Breast epithelium (tissue), 4 donors: Measurements from ENCODE around the gene BATF. TPM values are rescaled to one million over a fixed set of nuclear protein-coding genes. Genes with fewer than 3 reads are reported as not detected.

Source experiments
- DNase-seq, 2 donors: peaks; one replicate each; pipeline ENCODE4 v3.0.0-alpha.2; 2019; ENCODE audit warnings: low spot score in 2 of 2
- H3K27ac ChIP-seq, 2 donors: fragments of 200-600 bp; sonication (generic) in 1 of 2; one replicate each; pipeline ENCODE4 v1.5.1; 2016 to 2019; ENCODE audit warnings: mild to moderate bottlenecking in 1 of 2
- H3K27me3 ChIP-seq, 2 donors: fragments of 200-600 bp; sonication (generic) in 1 of 2; one replicate each; pipeline versions ENCODE4 v1.5.1 to v1.6.0; 2017 to 2019; ENCODE audit warnings: control low read depth in 1 of 2, mild to moderate bottlenecking in 1 of 2
- H3K36me3 ChIP-seq: fragments of 200-600 bp; one replicate; pipeline ENCODE4 v1.5.1; 2019
- H3K4me1 ChIP-seq, 2 donors: fragments of 200-600 bp; sonication (generic); one replicate each; pipeline ENCODE4 v1.5.1; 2016 to 2019; ENCODE audit warnings: control low read depth in 1 of 2
- H3K4me3 ChIP-seq, 3 donors: fragments of 200-600 bp; sonication (generic); 1 replicate in 2 of 3; 2 replicates in 1 of 3; pipeline ENCODE4 v1.5.1; 2016 to 2019; ENCODE audit warnings: mild to moderate bottlenecking in 3 of 3, moderate library complexity in 2 of 3
- H3K9me3 ChIP-seq, 2 donors: fragments of 200-600 bp; sonication (generic) in 1 of 2; one replicate each; pipeline ENCODE4 v1.5.1; 2016 to 2019; ENCODE audit warnings: control low read depth in 1 of 2
- CTCF ChIP-seq, 3 donors: fragments of 450-650 bp; IDR thresholded peaks; one replicate each; pipeline ENCODE4 v1.5.1; 2016 to 2017; ENCODE audit warnings: antibody characterized with exemption in 3 of 3, mild to moderate bottlenecking in 3 of 3, moderate library complexity in 3 of 3
- POLR2A ChIP-seq: fragments of 450-650 bp; IDR thresholded peaks from one replicate; pipeline ENCODE4 v1.6.1; 2016; ENCODE audit warnings: antibody characterized with exemption, mild to moderate bottlenecking, moderate library complexity
- POLR2AphosphoS5 ChIP-seq, 3 donors: sonication (generic); formaldehyde crosslinking; IDR thresholded peaks; one replicate each; pipeline ENCODE4 v1.6.1; 2017; ENCODE audit warnings: antibody characterized with exemption in 3 of 3
- intact Hi-C: fragments of 100-400 bp; cut with DNase I; formaldehyde crosslinking; loops from one replicate; pipeline ENCODE4 v1.15.1; 2023; ENCODE audit warnings: low total_unique reads
- total RNA-seq, 3 donors: library from RNA; depleted of rRNA; stranded (reverse); fragments of >200 nt; gene quantifications; one replicate each; pipeline ENCODE4 v1.1.0, GENCODE V29; 2016

The BATF gene
- total RNA-seq, 3 donors from 2014 or later: 15.7 to 43.6 (median 34.7) TPM

GRCh38 chr14:75513911-75514672, 8.2 kb upstream of the BATF start:
- intact Hi-C loops: no loop called here
- no peaks in the 10 kb centered on the region for H3K36me3 ChIP-seq
- no peaks in the 10 kb centered on the region for H3K4me1 ChIP-seq
- no peaks in the 10 kb centered on the region for H3K27me3 ChIP-seq
- TF ChIP-seq POLR2AphosphoS5 (IDR thresholded peaks at IDR 0.05): no peak
- TF ChIP-seq CTCF (IDR thresholded peaks at IDR 0.05): no peak
- TF ChIP-seq POLR2A: no peak
- H3K4me3 ChIP-seq: no peak overlapping the region
- no peak for DNase-seq
- H3K9me3 ChIP-seq: peaks cover 4 to 20% of the 10 kb centered on the region in 2 donors
- H3K27ac ChIP-seq: no peak overlapping the region

- Histone ChIP-seq H3K27ac (peak overlapping the region in 1 of 2 donors; percentile 40), H3K9me3 (peaks cover 4 to 20% of the 10 kb centered on the region in 2 donors), H3K36me3 (no peaks in the 10 kb centered on the region), H3K4me3 (peak overlapping the region; percentile 38 to 62 (median 54)), H3K27me3 (no peaks in the 10 kb centered on the region), H3K4me1 (no peaks in the 10 kb centered on the region)
- TF ChIP-seq CTCF (IDR thresholded peaks at IDR 0.05) (peak in 1 of 3 donors; percentile 24), POLR2AphosphoS5 (IDR thresholded peaks at IDR 0.05) (no peak)
- intact Hi-C loops: no loop called here
- no peak for DNase-seq
Measured at GRCh38 chr14:75514673-75515628, 7.3 kb upstream of the BATF start.

- no peak for DNase-seq
- peak overlapping the region; percentile 38 to 62 (median 54) for H3K4me3 ChIP-seq
- peaks cover 4 to 18% of the 10 kb centered on the region in 2 donors for H3K9me3 ChIP-seq
- intact Hi-C loops: no loop called here
- TF ChIP-seq CTCF (IDR thresholded peaks at IDR 0.05): no peak
- no peak for TF ChIP-seq POLR2AphosphoS5 (IDR thresholded peaks at IDR 0.05)
- TF ChIP-seq POLR2A: no peak
- H3K36me3 ChIP-seq: no peaks in the 10 kb centered on the region
- no peaks in the 10 kb centered on the region for H3K27me3 ChIP-seq
- H3K27ac ChIP-seq: no peak overlapping the region
- H3K4me1 ChIP-seq: no peaks in the 10 kb centered on the region
Measured at GRCh38 chr14:75515629-75515996, 6.7 kb upstream of the BATF start.

GRCh38 chr14:75518625-75519024, 3.6 kb upstream of the BATF start:
- no peak for DNase-seq
- no peak overlapping the region for H3K27ac ChIP-seq
- intact Hi-C loops: no loop called here
- no peak for TF ChIP-seq CTCF (IDR thresholded peaks at IDR 0.05)
- TF ChIP-seq POLR2AphosphoS5 (IDR thresholded peaks at IDR 0.05): no peak
- TF ChIP-seq POLR2A: no peak
- H3K27me3 ChIP-seq: no peaks in the 10 kb centered on the region
- H3K9me3 ChIP-seq: no peaks in the 10 kb centered on the region
- H3K36me3 ChIP-seq: no peaks in the 10 kb centered on the region
- no peak overlapping the region for H3K4me3 ChIP-seq
- no peaks in the 10 kb centered on the region for H3K4me1 ChIP-seq

GRCh38 chr14:75519394-75519793, 2.9 kb upstream of the BATF start:
- no peaks in the 10 kb centered on the region for H3K27me3 ChIP-seq
- no peak for TF ChIP-seq CTCF (IDR thresholded peaks at IDR 0.05)
- TF ChIP-seq POLR2A: no peak
- no peak for TF ChIP-seq POLR2AphosphoS5 (IDR thresholded peaks at IDR 0.05)
- H3K36me3 ChIP-seq: no peaks in the 10 kb centered on the region
- H3K4me1 ChIP-seq: no peaks in the 10 kb centered on the region
- H3K9me3 ChIP-seq: no peaks in the 10 kb centered on the region
- no peak overlapping the region for H3K27ac ChIP-seq
- no peak for DNase-seq
- intact Hi-C loops: no loop called here
- no peak overlapping the region for H3K4me3 ChIP-seq
